Transverse colon (tissue), 3 donors: ENCODE measurements around the gene UBE2J2.

ENCODE experiments used
- CTCF ChIP-seq, 5 experiments: fragments of 200-600 bp in 3 of 5; fragments of 450-650 bp in 2 of 5; sonication (generic) in 3 of 5; IDR thresholded peaks; 1 replicate in 2 of 5; 2 replicates in 3 of 5; pipeline ENCODE4 v1.5.1; 2016 to 2017; ENCODE audit warnings: antibody characterized with exemption in 5 of 5, inconsistent platforms in 3 of 5, mild to moderate bottlenecking in 2 of 5, moderate library complexity in 1 of 5
- EP300 ChIP-seq: sonication (generic); formaldehyde crosslinking; IDR thresholded peaks from one replicate; pipeline ENCODE4 v1.6.1; 2017; ENCODE audit warnings: antibody characterized with exemption, low read depth
- POLR2A ChIP-seq: fragments of 450-650 bp; IDR thresholded peaks from one replicate; pipeline ENCODE4 v1.6.1; 2016; ENCODE audit warnings: antibody characterized with exemption, mild to moderate bottlenecking, moderate library complexity

- no peak for TF ChIP-seq CTCF (IDR thresholded peaks at IDR 0.05)
- no peak for TF ChIP-seq POLR2A
- no peak for TF ChIP-seq EP300
Observed at GRCh38 chr1:1300352-1300739, 26.7 kb upstream of the UBE2J2 start.
